IMR-90 (cell line): ENCODE results near the gene SCLY. TPM values are rescaled to one million over a fixed set of nuclear protein-coding genes. Genes with fewer than 3 reads are reported as not detected.

Source experiments
- ATAC-seq: fragments of 200-7000 bp; cut with Tn5 transposase; 2 replicates; pipeline ENCODE4 v1.9.1; 2020; ENCODE audit warnings: low read depth, mild to moderate bottlenecking, moderate library complexity
- BruUV-seq: library from RNA; stranded (reverse); fragments of 400-500 nt; replicated peaks from 2 replicates; lab custom pipeline; 2021; lab: Mats Ljungman, UMichigan
- CTCF ChIA-PET: fragments of 300-600 bp; formaldehyde crosslinking; extraction: SDS; loops from one replicate; lab custom pipeline; 2021; ENCODE audit warnings: antibody characterized with exemption; lab: Yijun Ruan, JAX
- POLR2A ChIA-PET: fragments of 300-600 bp; sonication (Branson Sonifier 250); formaldehyde crosslinking; loops from one replicate; lab custom pipeline; 2022; ENCODE audit warnings: antibody characterized with exemption; ENCODE audit not compliant: unreplicated experiment; lab: Charles Lee
- DNase-seq: peaks from one replicate; pipeline ENCODE4 v3.0.0; 2013
- H2AFZ ChIP-seq: replicated peaks from 2 replicates; pipeline ENCODE3; 2013; ENCODE audit warnings: low read length, mild to moderate bottlenecking; ENCODE audit not compliant: poor library complexity
- H2AK5ac ChIP-seq: 2 replicates; pipeline ENCODE4 v1.6.1; 2013; ENCODE audit warnings: low read depth, low read length, inconsistent platforms
- H2AK9ac ChIP-seq: replicated peaks from 2 replicates; pipeline ENCODE3; 2013; ENCODE audit warnings: mild to moderate bottlenecking, low read depth, low read length, moderate library complexity; ENCODE audit not compliant: poor library complexity
- H2BK120ac ChIP-seq: 2 replicates; pipeline ENCODE4 v1.6.1; 2013; ENCODE audit warnings: low read depth, low read length, inconsistent platforms
- H2BK15ac ChIP-seq: 3 replicates; pipeline ENCODE4 v1.6.1; 2013; ENCODE audit warnings: low read depth, low read length, inconsistent platforms
- H2BK20ac ChIP-seq: 2 replicates; pipeline ENCODE4 v1.6.1; 2013; ENCODE audit warnings: low read depth, mild to moderate bottlenecking, inconsistent platforms, low read length, moderate library complexity
- H2BK5ac ChIP-seq: 2 replicates; pipeline ENCODE4 v1.6.1; 2013; ENCODE audit warnings: mild to moderate bottlenecking, low read depth, low read length, inconsistent platforms; ENCODE audit not compliant: poor library complexity, severe bottlenecking
- H3K14ac ChIP-seq: replicated peaks from 2 replicates; pipeline ENCODE4 v1.6.1; 2013; ENCODE audit warnings: low read depth, low read length, inconsistent platforms
- H3K18ac ChIP-seq: 2 replicates; pipeline ENCODE4 v1.6.1; 2013; ENCODE audit warnings: low read depth, low read length, control low read depth
- H3K23ac ChIP-seq: 2 replicates; pipeline ENCODE4 v1.6.1; 2013; ENCODE audit warnings: low read depth, low read length, inconsistent platforms
- H3K27ac ChIP-seq: 2 replicates; pipeline ENCODE4 v1.5.1; 2013; ENCODE audit warnings: mild to moderate bottlenecking, control low read depth, low read length; ENCODE audit not compliant: insufficient read depth
- H3K27me3 ChIP-seq: 2 replicates; pipeline ENCODE4 v1.6.1; 2013; ENCODE audit warnings: low read length; ENCODE audit not compliant: control insufficient read depth, insufficient read depth
- H3K36me3 ChIP-seq: 2 replicates; pipeline ENCODE4 v1.6.1; 2013; ENCODE audit warnings: low read length, mixed read lengths; ENCODE audit not compliant: control insufficient read depth, insufficient read depth
- H3K4ac ChIP-seq: 2 replicates; pipeline ENCODE4 v1.6.1; 2013; ENCODE audit warnings: low read depth, low read length, inconsistent platforms
- H3K4me1 ChIP-seq: 2 replicates; pipeline ENCODE4 v1.6.1; 2013; ENCODE audit warnings: low read length, mixed read lengths; ENCODE audit not compliant: control insufficient read depth, insufficient read depth
- H3K4me2 ChIP-seq: 2 replicates; pipeline ENCODE4 v1.6.1; 2013; ENCODE audit warnings: low read depth, mild to moderate bottlenecking, control low read depth, low read length, moderate library complexity
- H3K4me3 ChIP-seq: 2 replicates; pipeline ENCODE4 v1.5.1; 2013; ENCODE audit warnings: low read depth, mild to moderate bottlenecking, control low read depth, low read length, moderate library complexity; ENCODE audit not compliant: insufficient read depth
- H3K56ac ChIP-seq: 2 replicates; pipeline ENCODE4 v1.6.1; 2013; ENCODE audit warnings: low read length, inconsistent platforms; ENCODE audit not compliant: insufficient read depth; ENCODE audit errors: extremely low read depth
- H3K79me1 ChIP-seq, 2 experiments: 2 replicates each; pipeline ENCODE4 v1.6.1; 2013; ENCODE audit warnings: low read length in 2 of 2, inconsistent platforms in 1 of 2, low read depth in 1 of 2
- H3K9ac ChIP-seq: 2 replicates; pipeline ENCODE4 v1.6.1; 2013; ENCODE audit warnings: low read depth, low read length, control low read depth
- H3K9me1 ChIP-seq: 2 replicates; pipeline ENCODE4 v1.6.1; 2013; ENCODE audit warnings: low read length, inconsistent platforms; ENCODE audit not compliant: insufficient read depth
- H3K9me3 ChIP-seq: 2 replicates; pipeline ENCODE4 v1.6.1; 2013; ENCODE audit warnings: low read length; ENCODE audit not compliant: control insufficient read depth, insufficient read depth
- H4K20me1 ChIP-seq: 2 replicates; pipeline ENCODE4 v1.6.1; 2013; ENCODE audit warnings: low read length, inconsistent platforms; ENCODE audit not compliant: insufficient read depth
- H4K5ac ChIP-seq: 2 replicates; pipeline ENCODE4 v1.6.1; 2013; ENCODE audit warnings: mild to moderate bottlenecking, low read depth, low read length, control low read depth
- H4K8ac ChIP-seq, 2 experiments: 2 replicates each; pipeline ENCODE4 v1.6.1; 2013; ENCODE audit warnings: low read depth in 2 of 2, low read length in 2 of 2, control low read depth in 1 of 2, inconsistent platforms in 1 of 2
- H4K91ac ChIP-seq: 2 replicates; pipeline ENCODE4 v1.6.1; 2013; ENCODE audit warnings: low read depth, low read length, inconsistent platforms; ENCODE audit not compliant: insufficient read depth
- CEBPB ChIP-seq: IDR thresholded peaks from 2 replicates; pipeline ENCODE4 v1.6.1; 2012; ENCODE audit warnings: low read depth, low read length, improper control_type of control experiment
- CHD1 ChIP-seq: IDR thresholded peaks from 2 replicates; pipeline ENCODE4 v1.6.1; 2012; ENCODE audit warnings: low read depth, low read length, improper control_type of control experiment
- ELK1 ChIP-seq: fragments of 150-350 bp; IDR thresholded peaks from 2 replicates; pipeline ENCODE4 v1.6.1; 2016; ENCODE audit warnings: low read depth, mild to moderate bottlenecking, low read length, moderate library complexity, borderline replicate concordance
- MAZ ChIP-seq: IDR thresholded peaks from 2 replicates; pipeline ENCODE4 v1.6.1; 2012; ENCODE audit warnings: low read depth, mild to moderate bottlenecking, low read length, improper control_type of control experiment, moderate library complexity, borderline replicate concordance
- NFE2L2 ChIP-seq: fragments of 150-350 bp; IDR thresholded peaks from 2 replicates; pipeline ENCODE4 v1.6.1; 2016; ENCODE audit warnings: low read depth, mild to moderate bottlenecking, low read length
- POLR2A ChIP-seq: IDR thresholded peaks from 2 replicates; pipeline ENCODE4 v1.6.1; 2012; ENCODE audit warnings: mild to moderate bottlenecking, low read depth, low read length
- RAD21 ChIP-seq: IDR thresholded peaks from 2 replicates; pipeline ENCODE4 v1.6.1; 2012; ENCODE audit warnings: low read length, improper control_type of control experiment
- RCOR1 ChIP-seq: IDR thresholded peaks from 2 replicates; pipeline ENCODE4 v1.6.1; 2012; ENCODE audit warnings: mild to moderate bottlenecking, low read length, improper control_type of control experiment; ENCODE audit not compliant: insufficient replicate concordance
- RFX5 ChIP-seq: IDR thresholded peaks from 2 replicates; pipeline ENCODE4 v1.8.0; 2012; ENCODE audit warnings: low read depth, mild to moderate bottlenecking, low read length, moderate library complexity
- SMC3 ChIP-seq: fragments of 150-350 bp; IDR thresholded peaks from 2 replicates; pipeline ENCODE4 v1.6.1; 2016; ENCODE audit warnings: low read depth, mild to moderate bottlenecking, antibody characterized with exemption, low read length, moderate library complexity
- WGBS, 2 experiments: methylation state at CpG; one replicate each; pipeline versions ENCODE4 v1.1.5 to v1.1.7; 2013; ENCODE audit warnings: missing lambda C conversion rate in 2 of 2; ENCODE audit not compliant: insufficient read length in 1 of 2; ENCODE audit errors: extremely low coverage in 2 of 2; 5-methylcytosine and 5-hydroxymethylcytosine counted together
- dilution Hi-C: fragments of 300-500 bp; cut with HindIII; formaldehyde crosslinking; loops from one replicate; pipeline ENCODE4 v1.14.3; 2018; ENCODE audit warnings: low sequenced_read_pairs; ENCODE audit not compliant: unreplicated experiment
- in situ Hi-C: fragments of 300-500 bp; cut with MboI; formaldehyde crosslinking; loops from 3 replicates; pipeline ENCODE4 v1.14.3; 2019; ENCODE audit warnings: low sequenced_read_pairs, inconsistent platforms, mixed read lengths
- intact Hi-C: fragments of 100-400 bp; cut with micrococcal nuclease; formaldehyde crosslinking; loops from 2 replicates; pipeline ENCODE4 v1.10.0; 2022
- polyA plus RNA-seq, 3 experiments: library from polyadenylated mRNA; depleted of rRNA; stranded (reverse); fragments of >200 nt; gene quantifications; 2 replicates each; pipeline ENCODE4 v1.2.3, GENCODE V29; 2012; ENCODE audit warnings: low replicate concordance in 1 of 3
- total RNA-seq: library from RNA; depleted of rRNA; stranded (reverse); fragments of >200 nt; gene quantifications from 2 replicates; pipeline ENCODE4 v1.2.3, GENCODE V29; 2012
- TF ChIP-seq, protein P1 (sequence below): conservative IDR thresholded peaks from 2 replicates; pipeline ENCODE4 v1.5.1; 2012; ENCODE audit warnings: mild to moderate bottlenecking, low read depth, low read length, improper control_type of control experiment

SCLY gene
- total and polyA plus RNA-seq, 2 of the 4 experiments (the other 2 are of a cell fraction) = 8.6 to 10.5 TPM

GRCh38 chr2:238120463-238121298 is 59.9 kb downstream of the SCLY start:
- no peak overlapping the region for H3K14ac ChIP-seq
- no peaks in the 10 kb centered on the region for H3K36me3 ChIP-seq
- POLR2A ChIA-PET = no interaction called here
- no peaks in the 10 kb centered on the region for H4K20me1 ChIP-seq
- H2BK20ac ChIP-seq = no peak overlapping the region
- H3K56ac ChIP-seq = no peak overlapping the region
- H3K4me1 ChIP-seq = peaks cover 4% of the 10 kb centered on the region; the same call in 1 of the 2 replicates
- CTCF ChIA-PET = interaction anchor here (1.2 kb wide), 1 partner anchor 144 kb away, joined by 3 read pairs; no protein-coding TSS in a partner anchor
- no peak overlapping the region for H3K4ac ChIP-seq
- peaks cover 5% of the 10 kb centered on the region; the same call in 1 of the 2 replicates for H3K9me1 ChIP-seq
- no TSS peak for BruUV-seq
- no peak overlapping the region for H4K8ac ChIP-seq
- peak; percentile 83 for ATAC-seq
- H2AK5ac ChIP-seq = no peak overlapping the region
- intact Hi-C loops (loop anchor here (1.0 to 5.0 kb wide), 2 partner anchors 143 to 263 kb away; partner anchors contain the start of gene RAMP1), dilution Hi-C loops (no loop called here), in situ Hi-C loops (no loop called here)
- no peak overlapping the region for H3K18ac ChIP-seq
- no peak overlapping the region for H3K4me3 ChIP-seq
- H2BK15ac ChIP-seq = no peak overlapping the region
- H3K9ac ChIP-seq = no peak overlapping the region
- no peak overlapping the region for H2BK5ac ChIP-seq
- no peaks in the 10 kb centered on the region for H3K9me3 ChIP-seq
- H4K91ac ChIP-seq = no peak overlapping the region
- no peak overlapping the region for H3K4me2 ChIP-seq
- TF ChIP-seq ELK1 (no peak), RFX5 (no peak), MAZ (no peak), RCOR1 (no peak), CHD1 (no peak), CEBPB (no peak), SMC3 (peak; percentile 12; the same call in 1 of the 2 replicates), RAD21 (peak; percentile 54), POLR2A (no peak), NFE2L2 (no peak)
- TF ChIP-seq, protein P1, sequence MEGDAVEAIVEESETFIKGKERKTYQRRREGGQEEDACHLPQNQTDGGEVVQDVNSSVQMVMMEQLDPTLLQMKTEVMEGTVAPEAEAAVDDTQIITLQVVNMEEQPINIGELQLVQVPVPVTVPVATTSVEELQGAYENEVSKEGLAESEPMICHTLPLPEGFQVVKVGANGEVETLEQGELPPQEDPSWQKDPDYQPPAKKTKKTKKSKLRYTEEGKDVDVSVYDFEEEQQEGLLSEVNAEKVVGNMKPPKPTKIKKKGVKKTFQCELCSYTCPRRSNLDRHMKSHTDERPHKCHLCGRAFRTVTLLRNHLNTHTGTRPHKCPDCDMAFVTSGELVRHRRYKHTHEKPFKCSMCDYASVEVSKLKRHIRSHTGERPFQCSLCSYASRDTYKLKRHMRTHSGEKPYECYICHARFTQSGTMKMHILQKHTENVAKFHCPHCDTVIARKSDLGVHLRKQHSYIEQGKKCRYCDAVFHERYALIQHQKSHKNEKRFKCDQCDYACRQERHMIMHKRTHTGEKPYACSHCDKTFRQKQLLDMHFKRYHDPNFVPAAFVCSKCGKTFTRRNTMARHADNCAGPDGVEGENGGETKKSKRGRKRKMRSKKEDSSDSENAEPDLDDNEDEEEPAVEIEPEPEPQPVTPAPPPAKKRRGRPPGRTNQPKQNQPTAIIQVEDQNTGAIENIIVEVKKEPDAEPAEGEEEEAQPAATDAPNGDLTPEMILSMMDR = peak; percentile 45
- H3K79me1 ChIP-seq = no peaks in the 10 kb centered on the region
- no peak overlapping the region for H3K27ac ChIP-seq
- 26% methylated on average over 6 of the region's 30 CpGs; no CpG with 5 or more reads in 1 of the 2 experiments for WGBS, 2 experiments
- no peak overlapping the region for H2AFZ ChIP-seq
- H2BK120ac ChIP-seq = no peak overlapping the region
- no peak overlapping the region for H3K23ac ChIP-seq
- peak; percentile 19 for DNase-seq
- H4K5ac ChIP-seq = no peak overlapping the region
- H2AK9ac ChIP-seq = no peak overlapping the region
- H3K27me3 ChIP-seq = peaks cover 33% of the 10 kb centered on the region
